Epithelial cell of esophagus (primary cell): ENCODE measurements around the gene NLGN4X.
A peak's percentile ranks its signal among the peaks of the same experiment; 100 is the strongest.

Experiments used
- DNase-seq: peaks from one replicate; pipeline ENCODE4 v3.0.0; 2010; ENCODE audit warnings: low read depth
- H3K4me3 ChIP-seq: 2 replicates; pipeline ENCODE4 v1.5.1; 2011; ENCODE audit warnings: mild to moderate bottlenecking, low read length, control low read depth
- CTCF ChIP-seq: IDR thresholded peaks from 2 replicates; pipeline ENCODE4 v1.5.1; 2011; ENCODE audit warnings: low read depth, mild to moderate bottlenecking, low read length, control low read depth, inconsistent platforms; ENCODE audit not compliant: insufficient read depth; ENCODE audit errors: missing control alignments

The NLGN4X gene

GRCh38 chrX:5998901-5999300, 229.8 kb downstream of the NLGN4X start:
- TF ChIP-seq CTCF = no peak
- H3K4me3 ChIP-seq = no peak overlapping the region
- no peak for DNase-seq

GRCh38 chrX:5998456-5998855, 230.2 kb downstream of the NLGN4X start:
- no peak for TF ChIP-seq CTCF
- no peak overlapping the region for H3K4me3 ChIP-seq
- no peak for DNase-seq

- DNase-seq = no peak
- no peak overlapping the region for H3K4me3 ChIP-seq
- no peak for TF ChIP-seq CTCF
These were observed 237.3 kb downstream of the NLGN4X start for GRCh38 chrX:5991393-5991792.

GRCh38 chrX:5979338-5979737, 249.3 kb downstream of the NLGN4X start:
- H3K4me3 ChIP-seq = no peak overlapping the region
- DNase-seq = no peak
- no peak for TF ChIP-seq CTCF

- no peak for TF ChIP-seq CTCF
- DNase-seq = no peak
- no peak overlapping the region for H3K4me3 ChIP-seq
These were observed 252.3 kb downstream of the NLGN4X start for GRCh38 chrX:5976332-5976731.

GRCh38 chrX:5971300-5971699, 257.4 kb downstream of the NLGN4X start:
- TF ChIP-seq CTCF = no peak
- DNase-seq = peak; percentile 28

GRCh38 chrX:5965406-5965805, 263.3 kb downstream of the NLGN4X start:
- H3K4me3 ChIP-seq = no peak overlapping the region
- no peak for TF ChIP-seq CTCF
- DNase-seq = no peak

More at GRCh38 chrX:5971300-5971699, 257.4 kb downstream of the NLGN4X start:
- no peak overlapping the region for H3K4me3 ChIP-seq
